Stimulated activated CD8-positive, alpha-beta memory T cell treated with anti-CD3 and anti-CD28 coated beads, Interleukin-7, amount 100 ng/mL, for 24 hours (primary cell): ENCODE measurements around the gene ATP1B4.

Source experiments
- DNase-seq: peaks from one replicate; pipeline ENCODE4 v3.0.0-alpha.2; 2020; ENCODE audit warnings: low read depth

Gene ATP1B4

GRCh38 chrX:120377179-120377578, 15.3 kb downstream of the ATP1B4 start:
- DNase-seq: no peak

- no peak for DNase-seq
These were observed 15.8 kb downstream of the ATP1B4 start for GRCh38 chrX:120377715-120378114.

DNA sequence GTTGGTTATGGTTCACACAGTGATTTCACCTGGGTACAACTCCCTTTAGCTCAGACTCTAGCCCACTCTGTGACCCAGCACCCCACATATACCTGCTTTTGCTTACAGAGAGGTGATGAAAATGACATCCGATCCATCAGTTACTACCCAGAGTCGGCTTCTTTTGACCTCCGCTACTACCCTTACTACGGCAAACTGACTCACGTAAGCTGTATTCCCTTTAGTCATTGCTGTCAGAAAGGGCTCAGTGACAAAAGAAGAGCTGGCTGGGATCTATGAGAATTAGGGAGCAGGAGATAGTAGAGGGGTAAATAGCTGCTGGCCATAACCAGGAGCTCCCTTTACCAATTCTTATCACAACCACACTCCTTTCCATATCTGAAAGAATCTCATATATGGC, 16.7 kb downstream of the ATP1B4 start:
- DNase-seq: no peak

DNA sequence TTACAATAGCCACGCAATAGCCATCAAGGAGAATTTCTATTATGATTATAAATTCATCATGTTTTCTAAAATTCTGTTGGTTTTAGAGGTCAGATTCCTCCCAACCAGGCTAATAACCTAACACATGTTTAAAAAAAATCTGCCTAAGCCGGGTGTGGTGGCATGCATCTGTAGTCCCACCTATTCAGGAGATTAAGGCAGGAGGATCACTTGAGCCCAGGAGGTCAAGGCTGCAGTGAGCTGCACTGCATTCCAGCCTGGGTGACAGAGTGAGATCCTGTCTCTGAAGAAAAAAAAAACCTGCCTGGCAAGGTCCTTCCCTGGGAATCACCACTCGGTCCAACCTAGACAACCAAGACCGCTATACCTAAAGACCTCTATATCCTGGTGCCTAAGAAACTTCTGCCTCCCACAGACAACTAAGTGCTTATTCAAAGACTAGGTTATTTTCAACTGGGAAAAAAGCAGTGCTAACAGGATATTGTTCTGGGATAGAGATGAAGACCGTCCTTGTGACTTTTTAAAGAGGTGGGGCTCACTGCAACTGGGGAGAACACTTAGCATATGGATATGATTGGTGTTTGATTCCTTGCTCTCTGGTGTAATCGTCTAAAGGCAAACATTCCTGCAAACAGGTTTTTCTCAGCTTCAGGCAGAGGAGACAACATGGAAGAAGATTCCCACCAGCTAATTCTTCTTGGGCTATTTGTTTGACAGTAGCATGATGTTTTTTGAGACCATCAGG, 18.2 kb downstream of the ATP1B4 start:
- no peak for DNase-seq

GRCh38 chrX:120380699-120381098, 18.8 kb downstream of the ATP1B4 start:
- DNase-seq: no peak

DNA sequence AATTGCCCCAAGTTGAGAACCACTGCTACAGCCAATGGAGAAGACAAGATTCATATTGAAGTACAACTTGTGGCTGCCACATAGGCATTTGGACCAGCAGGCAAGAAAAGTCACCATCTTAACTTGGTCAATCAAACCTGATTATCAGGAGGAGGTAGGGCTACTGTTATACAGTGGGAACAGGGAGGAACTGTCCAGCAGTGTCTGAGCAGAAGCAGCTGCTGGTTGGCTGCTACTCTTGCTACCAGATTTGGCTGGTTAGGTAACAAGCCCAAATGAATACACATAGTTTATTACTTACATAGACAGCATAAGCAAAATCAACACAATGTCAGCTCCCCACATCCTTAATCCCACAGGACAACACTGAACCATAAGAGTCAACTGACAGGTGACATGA, 39.4 kb downstream of the ATP1B4 start:
- DNase-seq: no peak

- no peak for DNase-seq
These were observed 40.5 kb downstream of the ATP1B4 start for GRCh38 chrX:120402369-120402768.

GRCh38 chrX:120406638-120407037, 44.7 kb downstream of the ATP1B4 start:
- DNase-seq: no peak

GRCh38 chrX:120408168-120408567, 46.3 kb downstream of the ATP1B4 start:
- DNase-seq: no peak

- DNase-seq: no peak
These were observed 57.6 kb downstream of the ATP1B4 start for GRCh38 chrX:120419463-120419862.

- DNase-seq: no peak
These were observed 64.7 kb downstream of the ATP1B4 start for GRCh38 chrX:120426599-120426998.

DNA sequence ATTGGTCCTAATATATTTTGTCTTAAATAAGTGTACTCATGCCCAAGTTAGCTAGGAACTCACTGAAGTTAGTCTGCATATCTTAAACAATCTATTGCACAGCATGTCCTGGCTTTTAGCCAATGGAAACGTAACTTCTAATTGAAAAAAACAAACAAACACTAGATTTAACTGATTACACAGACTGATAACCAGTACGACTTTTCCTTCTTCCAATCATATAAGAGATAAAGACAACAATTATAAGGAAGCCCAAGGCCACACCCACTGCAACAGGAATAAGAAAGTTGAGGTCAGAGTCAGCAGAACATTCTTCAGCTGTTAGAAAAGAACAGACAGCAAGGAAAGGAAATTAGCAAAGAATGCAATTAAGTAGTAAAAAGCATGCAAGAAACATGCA, 66.4 kb downstream of the ATP1B4 start:
- no peak for DNase-seq

DNA sequence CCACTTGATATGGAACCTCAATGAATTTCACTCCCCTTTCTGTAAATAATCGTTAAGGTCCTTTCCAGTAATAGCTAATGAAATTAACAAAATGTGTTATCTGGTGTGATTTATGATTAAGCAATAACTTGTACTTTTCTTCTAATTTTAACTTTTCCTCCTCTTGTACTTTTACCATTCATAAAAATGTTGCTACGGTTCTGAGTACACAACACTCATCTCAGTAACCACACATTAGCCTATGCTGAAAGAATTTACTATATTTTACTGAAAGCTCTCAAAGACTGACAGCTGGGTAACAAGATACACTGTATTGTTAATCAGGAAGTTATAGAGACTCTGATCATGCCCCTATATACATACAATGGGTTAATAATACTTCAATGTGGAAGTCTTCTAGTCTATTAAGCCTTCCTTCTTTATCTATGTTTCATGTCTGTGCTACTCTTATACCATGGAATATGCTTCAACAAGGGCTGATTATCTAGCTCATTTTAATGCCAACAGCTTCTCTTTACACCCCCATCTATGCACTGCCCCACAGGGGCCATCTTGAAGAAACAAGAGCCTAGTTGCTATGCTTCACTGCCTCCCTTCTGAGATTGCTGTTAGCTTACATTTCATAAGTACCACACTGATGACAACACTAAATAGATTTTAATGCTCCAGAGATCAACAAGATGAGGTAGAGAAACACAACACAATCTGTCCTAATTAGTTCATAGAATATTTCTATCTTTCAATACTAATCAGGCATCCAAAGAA, 68.1 kb downstream of the ATP1B4 start:
- DNase-seq: no peak
